H1 (cell line): ENCODE measurements around the gene PRKCA. TPM values are rescaled to one million over a fixed set of nuclear protein-coding genes. Genes with fewer than 3 reads are reported as not detected.

Experiments
- RNF2 ChIP-seq: fragments of 200-900, 300-1000 bp; sonication (generic); IDR thresholded peaks from 2 replicates; pipeline ENCODE4 v1.7.1; 2016; ENCODE audit warnings: borderline replicate concordance, low read depth, mild to moderate bottlenecking, antibody characterized with exemption, low read length; ENCODE audit not compliant: poor library complexity, severe bottlenecking; ENCODE audit errors: missing control alignments
- SIN3A ChIP-seq, 2 experiments: IDR thresholded peaks in 1 of 2; conservative IDR thresholded peaks in 1 of 2; 2 replicates each; pipeline ENCODE4 v1.6.1; 2011 to 2012; ENCODE audit warnings: low read length in 2 of 2, improper control_type of control experiment in 1 of 2, low read depth in 1 of 2, mild to moderate bottlenecking in 1 of 2
- polyA plus RNA-seq, 7 experiments: library from polyadenylated mRNA; depleted of rRNA in 3 of 7; stranded (reverse) in 5 of 7; unstranded in 2 of 7; fragments of >200 nt in 5 of 7; fragments of 200-250 nt in 2 of 7; gene quantifications; 1 replicate in 5 of 7; 2 replicates in 1 of 7; 4 replicates in 1 of 7; pipeline versions ENCODE4 v1.2.1 to v1.2.3, GENCODE V29; 2011 to 2013; ENCODE audit warnings: missing spikeins in 2 of 7, mixed read lengths in 2 of 7
- total RNA-seq: library from RNA; stranded (reverse); fragmentation: NEBNext Ultra II Directional; extraction: Animal tissue kit (Norgen Biotek cat#: 25700); gene quantifications from 2 replicates; pipeline ENCODE4 v1.2.1, GENCODE V29; 2021

PRKCA gene
- total and polyA plus RNA-seq, 2 of the 8 experiments (the other 6 are each of a cell fraction or from before 2014, with no cell fraction given), result 5.8 to 17.8 TPM

DNA sequence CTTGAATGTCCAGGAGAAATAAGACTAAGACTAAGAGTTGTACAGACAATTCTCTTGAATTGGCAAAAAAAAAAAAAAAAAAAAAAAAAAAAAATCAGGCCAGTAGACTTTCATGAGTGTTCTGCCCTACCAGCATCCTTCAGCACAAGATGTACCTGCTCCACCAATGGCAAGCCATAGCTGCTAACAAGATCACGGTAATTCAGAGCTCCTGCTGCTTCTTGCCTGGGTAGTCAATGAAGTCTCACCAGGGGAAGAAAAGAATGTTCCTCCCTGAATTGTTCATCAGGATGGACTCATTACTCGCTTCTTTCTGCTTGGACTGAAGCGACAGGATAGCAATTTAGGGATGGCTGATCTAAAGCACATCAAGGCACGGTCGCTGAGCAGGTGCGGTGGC, 42.1 kb upstream of the PRKCA start (continued):
- TF ChIP-seq SIN3A (conservative IDR thresholded peaks at IDR 0.05 in 1 of 2, IDR thresholded peaks at IDR 0.05 in 1 of 2; ENCODE audit: low read depth in 1 of 2, low read length in 2 of 2) (no peak), RNF2 (no peak)
